IPS-15b (cell line): ENCODE measurements around the gene ATP9B.

Source experiments
- H3K27me3 ChIP-seq: one replicate; pipeline ENCODE4 v1.6.1; 2013; ENCODE audit warnings: low read length; ENCODE audit not compliant: control insufficient read depth, insufficient read depth
- H3K36me3 ChIP-seq: one replicate; pipeline ENCODE4 v1.6.1; 2013; ENCODE audit warnings: low read length; ENCODE audit not compliant: control insufficient read depth, insufficient read depth
- H3K4me1 ChIP-seq: one replicate; pipeline ENCODE4 v1.6.1; 2013; ENCODE audit warnings: mild to moderate bottlenecking, low read length; ENCODE audit not compliant: control insufficient read depth, insufficient read depth
- H3K4me3 ChIP-seq: one replicate; pipeline ENCODE4 v1.5.1; 2013; ENCODE audit warnings: low read depth, low read length
- H3K9ac ChIP-seq: one replicate; pipeline ENCODE4 v1.6.1; 2013; ENCODE audit warnings: low read depth, mild to moderate bottlenecking, low read length
- H3K9me3 ChIP-seq: one replicate; pipeline ENCODE4 v1.6.1; 2013; ENCODE audit warnings: mild to moderate bottlenecking, low read length; ENCODE audit not compliant: control insufficient read depth, insufficient read depth

The ATP9B gene

GRCh38 chr18:79206444-79206843 is 137.2 kb downstream of the ATP9B start:
- Histone ChIP-seq H3K4me3 (no peak overlapping the region), H3K36me3 (no peaks in the 10 kb centered on the region), H3K4me1 (no peaks in the 10 kb centered on the region), H3K27me3 (no peaks in the 10 kb centered on the region), H3K9me3 (no peaks in the 10 kb centered on the region), H3K9ac (no peak overlapping the region)

- no peaks in the 10 kb centered on the region for H3K36me3 ChIP-seq
- H3K9me3 ChIP-seq, result no peaks in the 10 kb centered on the region
- no peak overlapping the region for H3K9ac ChIP-seq
- no peak overlapping the region for H3K4me3 ChIP-seq
- no peaks in the 10 kb centered on the region for H3K27me3 ChIP-seq
- no peaks in the 10 kb centered on the region for H3K4me1 ChIP-seq
These were observed 139.7 kb downstream of the ATP9B start for GRCh38 chr18:79208906-79209305.

- H3K27me3 ChIP-seq, result no peaks in the 10 kb centered on the region
- H3K4me1 ChIP-seq, result no peaks in the 10 kb centered on the region
- no peaks in the 10 kb centered on the region for H3K9me3 ChIP-seq
- H3K9ac ChIP-seq, result no peak overlapping the region
- no peaks in the 10 kb centered on the region for H3K36me3 ChIP-seq
- H3K4me3 ChIP-seq, result no peak overlapping the region
These were observed 141.1 kb downstream of the ATP9B start for GRCh38 chr18:79210002-79210910.

GRCh38 chr18:79211844-79212243 is 142.7 kb downstream of the ATP9B start:
- Histone ChIP-seq H3K27me3 (no peaks in the 10 kb centered on the region), H3K36me3 (no peaks in the 10 kb centered on the region), H3K4me1 (no peaks in the 10 kb centered on the region), H3K9ac (no peak overlapping the region), H3K4me3 (no peak overlapping the region), H3K9me3 (no peaks in the 10 kb centered on the region)

GRCh38 chr18:79214056-79214455 is 144.9 kb downstream of the ATP9B start:
- Histone ChIP-seq H3K36me3 (no peaks in the 10 kb centered on the region), H3K4me1 (no peaks in the 10 kb centered on the region), H3K9ac (no peak overlapping the region), H3K4me3 (no peak overlapping the region), H3K27me3 (no peaks in the 10 kb centered on the region), H3K9me3 (no peaks in the 10 kb centered on the region)

GRCh38 chr18:79216176-79216575 is 147.0 kb downstream of the ATP9B start:
- no peaks in the 10 kb centered on the region for H3K4me1 ChIP-seq
- no peak overlapping the region for H3K4me3 ChIP-seq
- H3K27me3 ChIP-seq, result no peaks in the 10 kb centered on the region
- no peaks in the 10 kb centered on the region for H3K9me3 ChIP-seq
- H3K36me3 ChIP-seq, result no peaks in the 10 kb centered on the region
- H3K9ac ChIP-seq, result no peak overlapping the region

- Histone ChIP-seq H3K36me3 (no peaks in the 10 kb centered on the region), H3K27me3 (no peaks in the 10 kb centered on the region), H3K9ac (no peak overlapping the region), H3K4me1 (no peaks in the 10 kb centered on the region), H3K9me3 (no peaks in the 10 kb centered on the region), H3K4me3 (no peak overlapping the region)
These were observed 148.9 kb downstream of the ATP9B start for GRCh38 chr18:79217979-79218604.

- no peak overlapping the region for H3K9ac ChIP-seq
- no peaks in the 10 kb centered on the region for H3K9me3 ChIP-seq
- H3K27me3 ChIP-seq, result no peaks in the 10 kb centered on the region
- no peaks in the 10 kb centered on the region for H3K36me3 ChIP-seq
- no peak overlapping the region for H3K4me3 ChIP-seq
- no peaks in the 10 kb centered on the region for H3K4me1 ChIP-seq
These were observed 149.5 kb downstream of the ATP9B start for GRCh38 chr18:79218605-79219190.

GRCh38 chr18:79221136-79221535 is 151.9 kb downstream of the ATP9B start:
- Histone ChIP-seq H3K9ac (no peak overlapping the region), H3K4me3 (no peak overlapping the region), H3K4me1 (no peaks in the 10 kb centered on the region), H3K27me3 (no peaks in the 10 kb centered on the region), H3K36me3 (no peaks in the 10 kb centered on the region), H3K9me3 (no peaks in the 10 kb centered on the region)

GRCh38 chr18:79222790-79223189 is 153.6 kb downstream of the ATP9B start:
- H3K36me3 ChIP-seq, result no peaks in the 10 kb centered on the region
- no peaks in the 10 kb centered on the region for H3K27me3 ChIP-seq
- H3K4me3 ChIP-seq, result no peak overlapping the region
- H3K9ac ChIP-seq, result no peak overlapping the region
- no peaks in the 10 kb centered on the region for H3K9me3 ChIP-seq
- H3K4me1 ChIP-seq, result no peaks in the 10 kb centered on the region

GRCh38 chr18:79223431-79223830 is 154.2 kb downstream of the ATP9B start:
- Histone ChIP-seq H3K9ac (no peak overlapping the region), H3K4me1 (no peaks in the 10 kb centered on the region), H3K27me3 (no peaks in the 10 kb centered on the region), H3K9me3 (no peaks in the 10 kb centered on the region), H3K4me3 (no peak overlapping the region), H3K36me3 (no peaks in the 10 kb centered on the region)

GRCh38 chr18:79224381-79224780 is 155.2 kb downstream of the ATP9B start:
- Histone ChIP-seq H3K4me3 (no peak overlapping the region), H3K9me3 (no peaks in the 10 kb centered on the region), H3K27me3 (no peaks in the 10 kb centered on the region), H3K4me1 (no peaks in the 10 kb centered on the region), H3K9ac (no peak overlapping the region), H3K36me3 (no peaks in the 10 kb centered on the region)
